ENCODE results near the gene CSTB. TPM values are rescaled to one million over a fixed set of nuclear protein-coding genes. Genes with fewer than 3 reads are reported as not detected.

Gene CSTB
- total and polyA plus RNA-seq, 2 experiments from 2014 or later, result 24.1 to 120 TPM

DNA sequence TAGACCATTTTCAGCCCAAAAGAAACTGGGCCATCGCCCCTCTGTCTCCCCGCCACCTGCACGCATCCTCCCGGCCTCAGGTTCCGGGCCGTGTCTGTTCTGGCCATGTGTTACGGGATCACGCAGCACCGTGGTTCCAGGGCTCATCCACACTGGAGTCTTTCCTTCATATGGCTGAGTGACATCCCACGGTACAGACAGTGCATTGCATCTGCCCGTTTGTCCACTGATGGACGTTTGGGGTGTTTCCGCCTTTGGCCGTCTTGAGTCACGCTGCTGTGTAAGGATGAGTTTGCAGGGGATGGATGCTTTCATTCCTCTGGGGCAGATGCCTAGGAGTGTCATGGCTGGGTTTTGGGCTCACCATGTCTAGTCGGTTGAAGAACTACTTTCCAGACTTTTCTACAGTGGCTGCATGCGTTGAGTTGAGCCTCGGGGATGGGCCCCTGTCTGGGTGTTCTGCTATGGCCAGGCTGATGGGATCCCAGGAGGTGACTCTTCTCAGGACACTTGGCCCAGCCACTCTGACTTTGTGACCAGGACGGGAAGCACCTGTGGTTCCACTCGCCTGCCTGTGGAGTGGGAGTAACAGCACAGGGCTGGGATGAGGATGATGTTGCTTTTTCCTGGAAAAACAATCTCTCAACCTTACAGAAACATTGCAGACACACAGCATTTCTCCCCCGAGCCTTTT, 30.1 kb upstream of the CSTB start:
- Histone ChIP-seq H3K27ac (no peak overlapping the region), H3K4me2 (no peak overlapping the region), H3K9me3 (ENCODE audit: low read depth) (no peaks in the 10 kb centered on the region), H3K36me3 (replicated peaks; ENCODE audit: insufficient read depth, low read depth) (no peaks in the 10 kb centered on the region), H3K9me2 (replicated peaks; ENCODE audit: insufficient read depth) (no peaks in the 10 kb centered on the region), H3K4me3 (no peak overlapping the region), H2AFZ (no peak overlapping the region), H3K4me1 (ENCODE audit: insufficient read depth) (no peaks in the 10 kb centered on the region), H3K27me3 (no peaks in the 10 kb centered on the region), H4K20me1 (ENCODE audit: insufficient read depth, poor library complexity, severe bottlenecking) (no peaks in the 10 kb centered on the region), H3K79me2 (no peaks in the 10 kb centered on the region)
- DNase-seq (ENCODE audit: low spot score), result no peak
- WGBS (ENCODE audit: low lambda C conversion rate, missing lambda C conversion rate), result 96% methylated on average over 21 of the region's 21 CpGs
- TF ChIP-seq EZH2 (IDR thresholded peaks at IDR 0.05; ENCODE audit: borderline replicate concordance) (no peak), EZH2phosphoT487 (IDR thresholded peaks at IDR 0.05; ENCODE audit: low read depth, severe bottlenecking, unreplicated experiment) (no peak)
- TF ChIP-seq, protein P1, sequence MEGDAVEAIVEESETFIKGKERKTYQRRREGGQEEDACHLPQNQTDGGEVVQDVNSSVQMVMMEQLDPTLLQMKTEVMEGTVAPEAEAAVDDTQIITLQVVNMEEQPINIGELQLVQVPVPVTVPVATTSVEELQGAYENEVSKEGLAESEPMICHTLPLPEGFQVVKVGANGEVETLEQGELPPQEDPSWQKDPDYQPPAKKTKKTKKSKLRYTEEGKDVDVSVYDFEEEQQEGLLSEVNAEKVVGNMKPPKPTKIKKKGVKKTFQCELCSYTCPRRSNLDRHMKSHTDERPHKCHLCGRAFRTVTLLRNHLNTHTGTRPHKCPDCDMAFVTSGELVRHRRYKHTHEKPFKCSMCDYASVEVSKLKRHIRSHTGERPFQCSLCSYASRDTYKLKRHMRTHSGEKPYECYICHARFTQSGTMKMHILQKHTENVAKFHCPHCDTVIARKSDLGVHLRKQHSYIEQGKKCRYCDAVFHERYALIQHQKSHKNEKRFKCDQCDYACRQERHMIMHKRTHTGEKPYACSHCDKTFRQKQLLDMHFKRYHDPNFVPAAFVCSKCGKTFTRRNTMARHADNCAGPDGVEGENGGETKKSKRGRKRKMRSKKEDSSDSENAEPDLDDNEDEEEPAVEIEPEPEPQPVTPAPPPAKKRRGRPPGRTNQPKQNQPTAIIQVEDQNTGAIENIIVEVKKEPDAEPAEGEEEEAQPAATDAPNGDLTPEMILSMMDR (IDR thresholded peaks at IDR 0.05; ENCODE audit: poor library complexity), result no peak

GRCh38 chr21:43805275-43805800, 29.2 kb upstream of the CSTB start:
- Histone ChIP-seq H3K27ac (no peak overlapping the region), H3K4me1 (ENCODE audit: insufficient read depth) (no peaks in the 10 kb centered on the region), H3K4me2 (no peak overlapping the region), H3K9me2 (replicated peaks; ENCODE audit: insufficient read depth) (no peaks in the 10 kb centered on the region), H2AFZ (no peak overlapping the region), H3K36me3 (replicated peaks; ENCODE audit: insufficient read depth, low read depth) (no peaks in the 10 kb centered on the region), H3K4me3 (no peak overlapping the region), H3K9me3 (ENCODE audit: low read depth) (no peaks in the 10 kb centered on the region), H3K27me3 (no peaks in the 10 kb centered on the region), H3K79me2 (no peaks in the 10 kb centered on the region), H4K20me1 (ENCODE audit: insufficient read depth, poor library complexity, severe bottlenecking) (no peaks in the 10 kb centered on the region)
- no peak for DNase-seq (ENCODE audit: low spot score)
- 91% methylated on average over 14 of the region's 14 CpGs for WGBS (ENCODE audit: low lambda C conversion rate, missing lambda C conversion rate)
- TF ChIP-seq EZH2phosphoT487 (IDR thresholded peaks at IDR 0.05; ENCODE audit: low read depth, severe bottlenecking, unreplicated experiment), result no peak

DNA sequence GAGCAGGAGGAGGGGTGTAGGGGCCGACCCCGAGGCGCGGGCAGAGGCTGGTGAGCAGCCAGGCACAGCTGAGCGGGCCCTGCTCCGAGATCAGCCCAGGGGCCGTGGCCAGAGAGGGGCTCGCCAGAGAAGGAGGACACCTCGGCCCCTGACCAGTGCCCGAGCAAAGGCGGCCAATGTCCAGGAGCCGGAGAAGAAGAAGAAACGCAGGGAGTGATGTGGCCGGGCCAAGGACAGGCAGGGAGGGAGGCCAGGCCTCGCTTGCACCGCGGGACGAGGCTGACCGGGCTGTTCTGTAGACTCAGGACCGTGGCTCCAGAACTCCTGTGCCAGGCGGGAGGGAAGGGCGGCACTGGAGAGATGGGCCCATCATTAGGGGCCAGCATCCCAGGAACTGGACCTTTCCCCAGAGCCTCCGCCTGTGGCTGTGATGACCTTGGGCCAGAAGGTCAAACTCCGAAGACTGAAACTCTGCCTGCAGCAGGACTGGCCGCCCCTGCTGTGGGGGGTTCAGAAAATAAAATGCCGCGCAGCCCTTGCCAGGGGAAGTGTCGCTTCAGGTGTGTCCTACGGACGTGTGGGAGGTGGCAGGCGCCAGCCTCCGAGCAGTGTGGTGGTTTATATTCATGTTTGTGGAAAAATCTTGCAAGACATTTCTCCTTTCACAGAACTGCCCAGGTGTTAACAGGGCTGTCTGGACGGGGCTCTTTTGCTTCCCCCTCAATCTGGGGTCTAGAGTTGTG, 27.6 kb upstream of the CSTB start:
- Histone ChIP-seq H3K4me1 (ENCODE audit: insufficient read depth) (no peaks in the 10 kb centered on the region), H3K9me2 (replicated peaks; ENCODE audit: insufficient read depth) (no peaks in the 10 kb centered on the region), H3K4me2 (no peak overlapping the region), H3K27me3 (no peaks in the 10 kb centered on the region), H3K27ac (no peak overlapping the region), H3K4me3 (no peak overlapping the region), H3K9me3 (ENCODE audit: low read depth) (no peaks in the 10 kb centered on the region), H3K36me3 (replicated peaks; ENCODE audit: insufficient read depth, low read depth) (no peaks in the 10 kb centered on the region), H4K20me1 (ENCODE audit: insufficient read depth, poor library complexity, severe bottlenecking) (no peaks in the 10 kb centered on the region), H2AFZ (no peak overlapping the region), H3K79me2 (no peaks in the 10 kb centered on the region)
- 96% methylated on average over 31 of the region's 33 CpGs for WGBS (ENCODE audit: low lambda C conversion rate, missing lambda C conversion rate)
- TF ChIP-seq EZH2 (IDR thresholded peaks at IDR 0.05; ENCODE audit: borderline replicate concordance) (no peak), EZH2phosphoT487 (IDR thresholded peaks at IDR 0.05; ENCODE audit: low read depth, severe bottlenecking, unreplicated experiment) (no peak)
- TF ChIP-seq, protein P1 (IDR thresholded peaks at IDR 0.05; ENCODE audit: poor library complexity), result no peak
- DNase-seq (ENCODE audit: low spot score), result no peak

Data from hepatocyte (in vitro differentiated cells).